ENCODE measurements around the gene ZNF716. TPM values are rescaled to one million over a fixed set of nuclear protein-coding genes. Genes with fewer than 3 reads are reported as not detected.

Gene ZNF716
- total RNA-seq, 1 experiment from 2014 or later, result not detected

GRCh38 chr7:57407125-57407524 is 42.9 kb upstream of the ZNF716 start:
- H3K36me3 Mint-ChIP-seq (ENCODE audit: insufficient read depth, unreplicated experiment), result no peaks in the 10 kb centered on the region

GRCh38 chr7:57412168-57412567 is 37.8 kb upstream of the ZNF716 start:
- Histone ChIP-seq H3K4me3 (ENCODE audit: low read depth, low read length) (no peak overlapping the region), H3K27me3 (replicated peaks; ENCODE audit: control insufficient read depth, insufficient read depth, low read length) (no peaks in the 10 kb centered on the region), H3K4me1 (no peaks in the 10 kb centered on the region), H3K9me3 (no peaks in the 10 kb centered on the region), H3K36me3 (ENCODE audit: control insufficient read depth, insufficient read depth, low read length) (no peaks in the 10 kb centered on the region)
- H3K36me3 Mint-ChIP-seq (ENCODE audit: insufficient read depth, unreplicated experiment), result no peaks in the 10 kb centered on the region
- intact Hi-C loops (cut with micrococcal nuclease; ENCODE audit: unreplicated experiment), result no loop called here
- H3K9me3 Mint-ChIP-seq (ENCODE audit: unreplicated experiment), result peaks cover 10% of the 10 kb centered on the region
- BruUV-seq (replicated peaks), result no TSS peak
- ChIA-PET CTCF (no interaction called here), POLR2A (no interaction called here)
- H3K27ac Mint-ChIP-seq (ENCODE audit: unreplicated experiment), result no peak overlapping the region
- H3K4me3 Mint-ChIP-seq (ENCODE audit: unreplicated experiment), result no peak overlapping the region
- no peaks in the 10 kb centered on the region for H3K4me1 Mint-ChIP-seq (ENCODE audit: low read depth, unreplicated experiment)
- TF ChIP-seq CTCF (IDR thresholded peaks at IDR 0.05; ENCODE audit: insufficient read depth in 1 of 2, low read depth in 1 of 2, low read length in 1 of 2, severe bottlenecking in 1 of 2, unreplicated experiment in 1 of 2), result no peak
- H3K27me3 Mint-ChIP-seq (ENCODE audit: insufficient read depth, unreplicated experiment), result no peaks in the 10 kb centered on the region
- no peak for DNase-seq

More at GRCh38 chr7:57407125-57407524, 42.9 kb upstream of the ZNF716 start:
- Mint-ChIP-seq H3K4me1 (ENCODE audit: low read depth, unreplicated experiment) (no peaks in the 10 kb centered on the region), H3K4me3 (ENCODE audit: unreplicated experiment) (no peak overlapping the region), H3K27ac (ENCODE audit: unreplicated experiment) (no peak overlapping the region), H3K9me3 (ENCODE audit: unreplicated experiment) (peaks cover 44% of the 10 kb centered on the region), H3K27me3 (ENCODE audit: insufficient read depth, unreplicated experiment) (no peaks in the 10 kb centered on the region)
- CTCF ChIA-PET, result no interaction called here
- Histone ChIP-seq H3K9me3 (no peaks in the 10 kb centered on the region), H3K4me1 (no peaks in the 10 kb centered on the region), H3K36me3 (ENCODE audit: control insufficient read depth, insufficient read depth, low read length) (no peaks in the 10 kb centered on the region), H3K27me3 (replicated peaks; ENCODE audit: control insufficient read depth, insufficient read depth, low read length) (no peaks in the 10 kb centered on the region), H3K4me3 (ENCODE audit: low read depth, low read length) (no peak overlapping the region)
- no peak for DNase-seq
- intact Hi-C loops (cut with micrococcal nuclease; ENCODE audit: unreplicated experiment), result no loop called here
- no peak for TF ChIP-seq CTCF (IDR thresholded peaks at IDR 0.05; ENCODE audit: insufficient read depth in 1 of 2, low read depth in 1 of 2, low read length in 1 of 2, severe bottlenecking in 1 of 2, unreplicated experiment in 1 of 2)
- POLR2A ChIA-PET, result no interaction called here
- BruUV-seq (replicated peaks), result no TSS peak

DNA sequence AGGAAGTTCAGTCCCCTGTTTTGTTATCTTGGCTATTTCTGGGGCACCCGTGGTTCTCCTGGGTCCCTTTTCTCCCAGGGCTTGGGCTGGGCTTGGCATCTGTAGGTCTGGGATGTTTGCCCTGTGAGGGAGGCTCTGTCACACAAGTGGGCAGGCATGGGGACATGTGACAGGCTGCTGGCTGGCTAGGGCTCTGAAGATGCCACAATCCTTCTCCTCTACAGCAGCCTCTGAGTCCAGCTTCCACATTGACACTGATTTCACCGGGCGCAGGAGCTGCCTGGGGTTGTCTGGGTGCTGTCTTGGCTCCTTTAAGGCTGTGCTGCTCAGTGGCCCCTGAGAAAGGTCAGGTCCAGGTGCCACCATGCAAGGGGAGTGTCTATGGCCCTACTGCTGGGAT is 37.4 kb upstream of the ZNF716 start:
- TF ChIP-seq CTCF (IDR thresholded peaks at IDR 0.05; ENCODE audit: insufficient read depth in 1 of 2, low read depth in 1 of 2, low read length in 1 of 2, severe bottlenecking in 1 of 2, unreplicated experiment in 1 of 2), result no peak
- Mint-ChIP-seq H3K4me1 (ENCODE audit: low read depth, unreplicated experiment) (no peaks in the 10 kb centered on the region), H3K4me3 (ENCODE audit: unreplicated experiment) (no peak overlapping the region), H3K27ac (ENCODE audit: unreplicated experiment) (no peak overlapping the region), H3K27me3 (ENCODE audit: insufficient read depth, unreplicated experiment) (no peaks in the 10 kb centered on the region), H3K9me3 (ENCODE audit: unreplicated experiment) (peaks cover 10% of the 10 kb centered on the region), H3K36me3 (ENCODE audit: insufficient read depth, unreplicated experiment) (no peaks in the 10 kb centered on the region)
- POLR2A ChIA-PET, result no interaction called here
- no peak for DNase-seq
- Histone ChIP-seq H3K4me1 (no peaks in the 10 kb centered on the region), H3K27me3 (replicated peaks; ENCODE audit: control insufficient read depth, insufficient read depth, low read length) (no peaks in the 10 kb centered on the region), H3K4me3 (ENCODE audit: low read depth, low read length) (no peak overlapping the region), H3K36me3 (ENCODE audit: control insufficient read depth, insufficient read depth, low read length) (no peaks in the 10 kb centered on the region), H3K9me3 (no peaks in the 10 kb centered on the region)
- intact Hi-C loops (cut with micrococcal nuclease; ENCODE audit: unreplicated experiment), result no loop called here
- BruUV-seq (replicated peaks), result no TSS peak
- CTCF ChIA-PET, result no interaction called here

Measured in Caco-2 (cell line).